ENCODE data around the gene CCDC71.
A peak's percentile ranks its signal among the peaks of the same experiment; 100 is the strongest.

Gene CCDC71

DNA sequence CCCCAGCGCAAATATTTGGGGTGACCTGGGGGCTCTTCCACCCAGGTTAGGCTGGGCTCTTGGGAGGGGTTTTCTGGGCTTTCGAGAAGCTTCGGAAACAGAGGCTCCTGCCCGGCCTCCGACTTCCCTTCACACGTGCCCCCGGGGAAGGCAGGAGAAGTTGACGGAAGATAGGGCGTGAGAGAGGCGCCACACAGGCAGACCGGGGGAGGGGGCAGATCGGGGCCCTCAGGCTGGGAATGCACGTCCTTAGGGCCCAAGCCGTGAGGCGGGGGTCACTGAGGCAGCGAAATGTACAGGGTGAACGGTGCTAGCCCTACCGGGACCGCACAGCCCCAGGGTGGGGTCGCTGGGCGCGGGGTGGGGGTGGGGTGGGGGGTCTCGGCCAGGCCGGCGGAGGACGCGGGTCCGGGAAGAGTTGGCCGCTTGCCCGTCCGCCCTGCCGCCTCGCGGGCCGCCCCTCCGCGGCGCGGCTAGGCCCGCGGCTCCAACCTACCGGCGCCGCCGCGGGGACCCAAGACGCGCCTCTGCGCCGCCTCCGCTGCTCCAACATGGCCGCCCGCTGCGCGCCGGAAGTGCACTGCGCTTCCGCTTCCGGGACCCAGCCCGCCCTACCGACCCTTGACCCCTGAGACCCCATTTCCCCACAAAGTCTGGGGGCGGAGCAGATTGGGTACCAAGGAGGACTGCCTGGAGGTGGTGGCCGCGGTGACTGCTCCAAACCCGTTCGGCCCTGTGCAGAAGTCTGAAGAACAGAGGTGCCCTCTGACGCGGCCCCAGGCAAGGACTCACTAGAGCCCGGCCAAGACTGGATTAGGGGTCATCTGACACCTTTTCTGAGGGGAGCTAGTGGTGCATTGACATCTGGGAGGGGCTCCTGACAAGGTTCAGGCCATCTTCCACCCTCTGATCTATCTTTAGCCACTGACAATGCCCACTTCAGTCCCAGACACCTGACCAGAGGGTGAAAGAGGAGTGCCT is at the start of gene CCDC71:
Gene CCDC71 (minus strand): TSS at position 561 of the 981 bp plus-strand sequence. CDS start 2,123 bp downstream, outside the sequence.
- DNase-seq (ENCODE audit: low spot score) = peak; percentile 91

DNA sequence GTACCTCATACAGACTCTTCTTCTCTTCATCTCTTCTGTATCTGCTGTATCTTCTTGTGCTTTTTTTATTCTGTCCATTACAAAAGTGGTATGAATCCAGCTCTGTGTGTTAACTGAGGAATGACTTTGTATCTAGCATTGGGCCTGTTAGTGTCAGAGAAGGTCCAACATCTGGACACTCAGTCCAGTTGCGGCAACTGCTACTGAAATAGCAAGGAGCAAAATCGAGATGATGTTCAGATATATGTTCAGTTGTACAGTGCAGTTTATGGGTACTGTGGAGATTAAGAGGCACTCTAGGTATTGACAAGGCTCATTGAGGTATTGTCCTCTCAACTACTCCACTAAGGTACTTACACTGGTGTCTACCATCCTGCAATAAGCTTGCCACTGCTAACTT is 47.9 kb upstream of the CCDC71 start:
- no peak for DNase-seq (ENCODE audit: low spot score)

GRCh38 chr3:49213541-49213943 is 47.4 kb upstream of the CCDC71 start:
- DNase-seq (ENCODE audit: low spot score) = no peak

GRCh38 chr3:49199900-49200281 is 33.8 kb upstream of the CCDC71 start:
- no peak for DNase-seq (ENCODE audit: low spot score)

DNA sequence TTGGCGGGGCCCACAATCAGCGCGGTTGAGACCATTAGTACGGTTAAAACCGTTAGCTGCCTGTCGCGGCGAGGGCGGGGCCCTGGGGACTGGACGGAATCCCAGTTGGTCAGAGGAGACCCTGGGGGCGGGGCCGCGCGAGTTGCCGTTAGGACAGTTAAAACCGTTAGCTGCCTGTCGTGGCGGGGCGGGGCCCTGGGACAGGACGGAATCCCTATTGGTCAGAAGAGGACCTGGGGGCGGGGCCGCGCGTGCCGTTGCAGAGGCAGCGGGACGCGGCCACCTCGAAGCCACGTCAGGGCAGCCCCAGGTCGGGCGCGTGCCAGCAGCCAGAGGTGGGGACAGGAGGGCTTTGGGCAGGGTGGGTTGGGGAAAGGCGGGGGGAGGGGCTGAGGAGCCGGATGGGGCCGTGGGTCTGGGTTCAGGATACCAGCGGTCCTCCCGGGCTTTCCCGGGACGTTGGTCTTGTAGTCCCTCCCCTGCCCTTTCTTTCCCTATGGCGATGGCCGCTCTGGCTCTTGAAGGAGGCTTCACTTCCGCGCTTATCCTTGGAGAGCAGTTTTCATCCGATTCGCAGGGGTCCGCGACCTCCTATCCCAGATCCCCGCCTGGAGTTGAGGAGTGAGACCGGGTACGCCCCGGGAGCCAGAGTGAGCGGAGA is 33.2 kb upstream of the CCDC71 start:
- DNase-seq (ENCODE audit: low spot score) = no peak

- DNase-seq (ENCODE audit: low spot score) = no peak
Measured at GRCh38 chr3:49198611-49199230, 32.6 kb upstream of the CCDC71 start.

DNA sequence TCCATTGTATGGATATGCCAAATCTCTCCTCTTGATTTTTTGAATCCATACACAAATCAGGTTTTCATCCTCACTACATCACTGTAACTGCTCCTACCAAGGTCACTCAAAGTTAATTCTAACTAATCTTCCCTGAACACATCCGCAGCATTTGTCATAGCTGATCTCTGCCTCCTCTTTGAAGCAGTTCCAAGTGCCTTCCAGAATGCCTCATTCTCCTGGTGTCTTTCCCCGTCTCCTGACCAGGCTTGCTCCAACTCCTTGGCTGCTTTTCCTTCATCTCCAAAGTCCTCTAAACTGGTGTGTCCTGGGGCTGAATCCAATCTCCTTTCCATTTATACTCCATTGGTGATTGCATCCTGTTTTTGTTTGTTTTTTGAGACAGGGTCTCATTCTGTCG is 32.0 kb upstream of the CCDC71 start:
- DNase-seq (ENCODE audit: low spot score) = no peak

DNA sequence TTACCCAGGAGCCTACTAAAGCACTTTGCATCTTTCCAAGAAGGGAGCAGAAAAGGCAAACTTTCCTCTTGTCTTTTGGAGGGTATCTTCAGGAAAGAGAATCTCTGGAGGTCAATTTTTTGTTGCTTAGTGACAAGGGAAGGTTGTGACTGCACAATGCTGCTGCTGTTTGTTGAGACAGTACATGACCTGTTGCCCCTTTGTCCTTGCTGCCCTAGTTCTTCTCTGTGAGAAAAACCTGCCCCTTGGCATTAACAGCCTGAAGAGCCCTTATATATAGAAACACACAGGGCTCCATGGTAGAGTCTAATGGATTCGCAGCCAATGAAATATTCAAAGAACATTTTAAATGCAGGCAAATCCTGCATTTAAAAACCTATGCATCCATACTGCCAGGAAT is 25.6 kb upstream of the CCDC71 start:
- no peak for DNase-seq (ENCODE audit: low spot score)

GRCh38 chr3:49183873-49184272 is 17.7 kb upstream of the CCDC71 start:
- no peak for DNase-seq (ENCODE audit: low spot score)

- DNase-seq (ENCODE audit: low spot score) = no peak
Measured at GRCh38 chr3:49182682-49183081, 16.6 kb upstream of the CCDC71 start.

- DNase-seq (ENCODE audit: low spot score) = no peak
Measured at GRCh38 chr3:49181351-49181750, 15.2 kb upstream of the CCDC71 start.

DNA sequence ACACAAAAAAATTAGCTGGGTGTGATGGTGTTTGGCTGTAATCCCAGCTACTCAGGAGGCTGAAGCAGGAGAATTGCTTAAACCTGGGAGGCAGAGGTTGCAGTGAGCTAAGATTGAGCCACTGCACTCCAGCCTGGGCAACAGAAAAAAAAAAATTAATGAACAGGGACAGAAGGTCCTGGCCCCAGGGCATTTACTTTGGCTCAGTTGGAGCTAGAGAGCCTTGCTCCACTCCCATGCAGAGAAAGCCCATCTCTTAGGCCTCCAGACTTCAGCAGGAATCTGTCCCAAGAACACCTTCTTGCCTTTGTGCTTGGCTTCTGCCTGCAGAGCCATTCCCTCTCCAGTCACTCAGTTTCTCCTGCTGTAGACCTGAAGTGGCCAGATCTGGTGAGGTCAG is 14.0 kb upstream of the CCDC71 start:
- DNase-seq (ENCODE audit: low spot score) = no peak

DNA sequence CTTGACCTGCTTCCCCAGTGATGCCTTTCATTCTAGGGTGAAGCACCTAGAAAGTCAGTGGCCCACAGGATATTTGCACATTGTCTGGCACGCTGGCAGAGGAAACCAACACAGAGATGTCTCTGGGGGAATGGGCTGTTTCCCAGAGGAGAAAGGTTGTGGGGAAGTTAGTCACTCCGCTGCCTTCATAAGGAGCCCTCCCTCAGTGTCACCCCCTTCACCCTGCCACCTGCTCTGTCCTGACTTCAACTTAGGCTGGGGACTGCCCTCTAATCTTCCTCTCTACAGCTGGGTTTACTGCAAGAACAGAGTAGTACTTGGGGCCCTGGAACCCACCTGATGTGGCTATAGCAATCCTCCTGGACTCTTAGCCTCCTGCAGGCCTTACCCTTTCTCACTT is 10.9 kb upstream of the CCDC71 start:
- no peak for DNase-seq (ENCODE audit: low spot score)

- no peak for DNase-seq (ENCODE audit: low spot score)
Measured at GRCh38 chr3:49175530-49175929, 9.4 kb upstream of the CCDC71 start.

- DNase-seq (ENCODE audit: low spot score) = no peak
Measured at GRCh38 chr3:49174397-49174985, 8.4 kb upstream of the CCDC71 start.

DNA sequence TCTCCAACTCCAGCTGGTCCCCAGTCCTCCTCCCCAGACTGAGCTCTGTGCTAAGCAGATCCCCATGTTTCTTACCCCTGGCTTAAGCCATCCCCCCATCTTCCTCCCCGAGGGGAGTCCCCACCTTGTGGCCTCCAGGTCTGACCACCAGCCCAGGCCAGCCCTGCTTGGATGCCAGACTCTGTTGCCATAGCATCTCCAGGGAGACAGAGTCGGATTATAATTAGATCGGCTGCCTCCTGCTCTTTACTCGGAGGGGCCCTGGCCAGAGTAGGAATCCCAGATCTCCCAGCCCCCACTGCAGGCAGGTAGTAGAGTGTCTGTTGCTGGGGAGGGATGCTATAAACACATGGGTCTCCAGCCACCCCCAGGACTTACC is 7.7 kb upstream of the CCDC71 start:
- DNase-seq (ENCODE audit: low spot score) = no peak

DNA sequence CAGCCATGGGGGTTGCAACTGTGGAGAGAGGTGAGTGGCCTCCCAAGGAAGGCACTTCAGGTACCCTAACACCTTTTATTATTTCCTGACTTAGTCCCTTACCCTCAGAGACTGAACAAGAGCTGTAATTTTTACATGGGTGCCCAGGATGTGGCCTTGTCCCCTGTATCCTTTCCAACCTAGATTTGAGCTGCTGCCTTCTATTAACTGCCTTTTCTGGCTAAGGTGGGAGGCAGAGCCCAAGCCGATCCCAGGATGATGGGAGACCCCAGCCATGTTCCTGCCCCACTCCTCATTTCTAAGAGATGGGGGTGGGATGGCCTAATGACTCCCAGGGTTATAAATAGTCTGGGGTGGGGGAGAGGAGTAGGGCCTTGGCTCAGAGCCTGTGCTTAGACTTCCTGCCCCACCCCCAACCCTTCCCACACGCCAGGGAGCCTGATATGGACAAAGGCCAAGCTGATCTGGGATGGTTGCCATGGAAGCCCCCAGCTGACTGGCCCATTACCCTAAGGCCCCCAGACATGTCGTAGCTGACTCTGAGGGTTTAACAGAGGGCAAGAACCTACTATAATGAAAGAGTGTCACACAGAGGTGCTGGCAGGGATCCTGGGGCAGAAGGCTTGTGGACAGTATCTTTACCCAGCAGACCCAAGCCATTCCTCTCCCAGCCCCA is 7.1 kb upstream of the CCDC71 start:
- no peak for DNase-seq (ENCODE audit: low spot score)

DNA sequence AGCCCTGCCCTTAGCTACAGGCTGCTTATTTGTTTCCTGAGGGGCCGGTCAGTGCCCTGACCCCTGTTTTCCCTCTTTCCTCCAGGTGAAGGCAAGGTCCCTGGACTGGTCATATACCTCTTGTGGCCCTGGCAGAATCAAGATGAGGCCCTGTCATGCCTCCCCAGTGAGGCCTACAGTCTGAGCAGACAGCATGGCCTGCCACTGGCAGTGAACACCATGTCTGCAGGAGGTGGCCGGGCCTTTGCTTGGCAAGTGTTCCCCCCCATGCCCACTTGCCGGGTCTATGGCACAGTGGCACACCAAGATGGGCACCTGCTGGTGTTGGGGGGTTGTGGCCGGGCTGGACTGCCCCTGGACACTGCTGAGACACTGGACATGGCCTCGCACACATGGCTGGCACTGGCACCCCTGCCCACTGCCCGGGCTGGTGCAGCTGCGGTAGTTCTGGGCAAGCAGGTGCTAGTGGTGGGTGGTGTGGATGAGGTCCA is 6.5 kb upstream of the CCDC71 start:
- DNase-seq (ENCODE audit: low spot score) = no peak

- no peak for DNase-seq (ENCODE audit: low spot score)
Measured at GRCh38 chr3:49171775-49172500, 5.8 kb upstream of the CCDC71 start.

GRCh38 chr3:49171119-49171774 is 5.1 kb upstream of the CCDC71 start, which contains the start of gene KLHDC8B:
Gene KLHDC8B, plus strand, starts transcription at chr3:49171598. Its CDS starts 1,172 bp downstream, at chr3:49172770.
- peak; percentile 94 for DNase-seq (ENCODE audit: low spot score)

All from COLO829 (cell line).